Ishikawa (cell line): ENCODE data around the gene TAOK2.

Source experiments
- CEBPB ChIP-seq: IDR thresholded peaks from 2 replicates; pipeline ENCODE4 v1.6.1; 2012
- CREB1 ChIP-seq: IDR thresholded peaks from 2 replicates; pipeline ENCODE4 v1.6.1; 2012; ENCODE audit warnings: low read depth
- EGR1 ChIP-seq: IDR thresholded peaks from 2 replicates; pipeline ENCODE4 v1.6.1; 2012
- EP300 ChIP-seq: IDR thresholded peaks from 2 replicates; pipeline ENCODE4 v1.6.1; 2012; ENCODE audit warnings: borderline replicate concordance
- FOXM1 ChIP-seq: IDR thresholded peaks from 2 replicates; pipeline ENCODE4 v1.6.1; 2012; ENCODE audit warnings: low read depth, borderline replicate concordance
- NFIC ChIP-seq: IDR thresholded peaks from 2 replicates; pipeline ENCODE4 v1.6.1; 2012
- RAD21 ChIP-seq: IDR thresholded peaks from 2 replicates; pipeline ENCODE4 v1.6.1; 2012; ENCODE audit warnings: low read depth
- TAF1 ChIP-seq: IDR thresholded peaks from 2 replicates; pipeline ENCODE4 v1.6.1; 2012; ENCODE audit warnings: low read depth, mild to moderate bottlenecking
- TCF12 ChIP-seq: IDR thresholded peaks from 2 replicates; pipeline ENCODE4 v1.6.1; 2012; ENCODE audit warnings: low read depth
- TEAD4 ChIP-seq: IDR thresholded peaks from 2 replicates; pipeline ENCODE4 v1.6.1; 2012
- USF1 ChIP-seq: IDR thresholded peaks from 2 replicates; pipeline ENCODE4 v1.6.1; 2012
- YY1 ChIP-seq: IDR thresholded peaks from 2 replicates; pipeline ENCODE4 v1.6.1; 2012; ENCODE audit warnings: low read depth
- ZBTB7A ChIP-seq: IDR thresholded peaks from 2 replicates; pipeline ENCODE4 v1.6.1; 2012; ENCODE audit warnings: low read depth
- TF ChIP-seq, protein P1 (sequence below): IDR thresholded peaks from 2 replicates; pipeline ENCODE4 v1.6.1; 2012; ENCODE audit warnings: low read depth, mild to moderate bottlenecking
- TF ChIP-seq, protein P2 (sequence below): IDR thresholded peaks from 2 replicates; pipeline ENCODE4 v1.6.1; 2012

The TAOK2 gene

GRCh38 chr16:29961127-29961478 lies 12.6 kb upstream of the TAOK2 start:
- TF ChIP-seq, protein P1, sequence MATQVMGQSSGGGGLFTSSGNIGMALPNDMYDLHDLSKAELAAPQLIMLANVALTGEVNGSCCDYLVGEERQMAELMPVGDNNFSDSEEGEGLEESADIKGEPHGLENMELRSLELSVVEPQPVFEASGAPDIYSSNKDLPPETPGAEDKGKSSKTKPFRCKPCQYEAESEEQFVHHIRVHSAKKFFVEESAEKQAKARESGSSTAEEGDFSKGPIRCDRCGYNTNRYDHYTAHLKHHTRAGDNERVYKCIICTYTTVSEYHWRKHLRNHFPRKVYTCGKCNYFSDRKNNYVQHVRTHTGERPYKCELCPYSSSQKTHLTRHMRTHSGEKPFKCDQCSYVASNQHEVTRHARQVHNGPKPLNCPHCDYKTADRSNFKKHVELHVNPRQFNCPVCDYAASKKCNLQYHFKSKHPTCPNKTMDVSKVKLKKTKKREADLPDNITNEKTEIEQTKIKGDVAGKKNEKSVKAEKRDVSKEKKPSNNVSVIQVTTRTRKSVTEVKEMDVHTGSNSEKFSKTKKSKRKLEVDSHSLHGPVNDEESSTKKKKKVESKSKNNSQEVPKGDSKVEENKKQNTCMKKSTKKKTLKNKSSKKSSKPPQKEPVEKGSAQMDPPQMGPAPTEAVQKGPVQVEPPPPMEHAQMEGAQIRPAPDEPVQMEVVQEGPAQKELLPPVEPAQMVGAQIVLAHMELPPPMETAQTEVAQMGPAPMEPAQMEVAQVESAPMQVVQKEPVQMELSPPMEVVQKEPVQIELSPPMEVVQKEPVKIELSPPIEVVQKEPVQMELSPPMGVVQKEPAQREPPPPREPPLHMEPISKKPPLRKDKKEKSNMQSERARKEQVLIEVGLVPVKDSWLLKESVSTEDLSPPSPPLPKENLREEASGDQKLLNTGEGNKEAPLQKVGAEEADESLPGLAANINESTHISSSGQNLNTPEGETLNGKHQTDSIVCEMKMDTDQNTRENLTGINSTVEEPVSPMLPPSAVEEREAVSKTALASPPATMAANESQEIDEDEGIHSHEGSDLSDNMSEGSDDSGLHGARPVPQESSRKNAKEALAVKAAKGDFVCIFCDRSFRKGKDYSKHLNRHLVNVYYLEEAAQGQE = no peak
- TF ChIP-seq CREB1 (no peak), RAD21 (no peak)

DNA sequence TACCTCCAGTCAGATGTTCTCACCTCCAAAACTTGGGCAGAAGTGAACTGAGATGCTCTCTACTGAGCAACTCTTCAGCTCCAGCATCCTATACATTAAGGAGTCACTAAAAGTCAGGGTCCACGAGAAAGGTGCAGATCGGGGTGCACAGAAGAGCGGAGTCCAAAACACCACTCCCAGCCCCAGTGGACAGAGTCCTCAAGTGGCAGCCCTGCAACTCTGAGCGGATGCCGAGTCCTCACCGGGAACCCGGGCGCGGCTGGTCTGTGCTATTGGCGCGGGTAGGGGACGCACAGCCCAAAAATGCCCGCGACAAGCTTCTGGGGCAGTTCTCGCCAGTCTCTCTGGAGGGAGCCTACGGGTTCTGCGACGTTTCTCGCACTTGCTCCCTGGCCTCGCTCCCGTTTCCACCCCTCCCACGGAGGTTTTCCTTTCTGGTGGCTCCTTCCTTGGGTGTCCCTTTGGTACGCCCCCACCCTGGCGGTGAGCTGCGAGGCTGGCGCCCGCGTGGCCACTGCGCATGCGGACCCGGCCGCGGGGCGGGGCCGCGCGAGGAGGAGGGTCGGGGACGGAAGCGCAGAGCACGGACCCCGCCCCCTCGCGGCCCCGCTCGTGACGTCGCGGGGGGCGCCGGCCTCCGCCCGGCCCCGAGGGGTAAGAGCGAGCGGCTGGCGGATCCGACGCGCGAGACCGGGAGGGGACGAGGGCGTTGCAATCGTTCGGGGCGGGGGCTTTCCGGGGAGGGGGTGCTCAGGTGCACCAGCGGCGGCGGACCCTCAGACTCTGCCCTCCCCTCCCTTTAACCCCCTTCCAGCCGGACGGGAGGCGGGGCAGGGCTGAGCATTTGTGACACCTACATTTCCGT lies 12.0 kb upstream of the TAOK2 start, which contains the start of gene TMEM219:
Gene TMEM219, plus strand, starts transcription at position 601 of the 865 bp plus-strand sequence. CDS start 1,065 bp downstream, outside the sequence.
- TF ChIP-seq TCF12 = no peak
- 0 out of 2 replicates have a peak, but pooled peaks have one; percentile 14 for TF ChIP-seq EP300
- TF ChIP-seq, protein P2, sequence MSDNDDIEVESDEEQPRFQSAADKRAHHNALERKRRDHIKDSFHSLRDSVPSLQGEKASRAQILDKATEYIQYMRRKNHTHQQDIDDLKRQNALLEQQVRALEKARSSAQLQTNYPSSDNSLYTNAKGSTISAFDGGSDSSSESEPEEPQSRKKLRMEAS = peak; percentile 76
- no peak for TF ChIP-seq TEAD4
- TF ChIP-seq CREB1 = peak; percentile 40; the same call in 1 of the 2 replicates
- TF ChIP-seq YY1 = peak; percentile 43
- TF ChIP-seq ZBTB7A = peak; percentile 88
- peak; percentile 56 for TF ChIP-seq EGR1
- TF ChIP-seq TAF1 = peak; percentile 51

DNA sequence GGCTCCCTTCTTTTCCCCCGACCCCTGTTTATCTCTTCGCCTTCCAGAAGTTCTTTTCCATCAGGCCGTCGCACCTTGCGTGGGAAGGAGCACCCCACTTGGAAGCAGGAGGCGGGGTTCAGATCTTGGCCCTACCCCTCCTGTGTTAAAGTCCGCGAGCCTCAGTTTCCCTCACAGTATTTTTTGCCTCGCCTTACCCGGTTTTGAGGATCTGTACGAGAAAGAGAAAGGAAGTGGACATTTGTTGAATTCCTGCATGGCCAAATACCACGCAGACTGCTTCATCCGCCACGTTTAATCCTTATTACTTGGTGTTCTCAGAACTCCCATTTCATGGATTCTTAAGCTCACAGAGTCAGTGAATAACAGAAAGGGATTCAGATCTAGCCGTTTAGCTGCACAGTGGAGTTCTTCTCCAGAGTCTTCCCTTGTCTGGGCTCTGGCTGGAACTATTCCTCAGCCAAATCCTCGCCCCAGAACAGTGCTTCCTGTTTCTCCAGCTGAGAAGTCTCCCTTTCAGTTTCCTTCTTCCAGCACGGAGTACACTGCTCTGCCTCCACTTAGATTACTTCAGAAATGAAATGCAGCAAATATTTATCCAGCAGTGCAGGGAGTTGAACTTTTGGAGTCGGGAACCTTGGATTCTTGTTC lies 11.2 kb upstream of the TAOK2 start:
- TF ChIP-seq RAD21 (no peak), NFIC (no peak), FOXM1 (no peak)
- TF ChIP-seq, protein P1 = no peak

- TF ChIP-seq EP300 (no peak), CREB1 (no peak), ZBTB7A (no peak), EGR1 (no peak), TAF1 (no peak), TCF12 (no peak), USF1 (no peak), NFIC (no peak), CEBPB (no peak), TEAD4 (no peak)
- TF ChIP-seq, protein P2 = no peak
- TF ChIP-seq, protein P1 = no peak
Observed at GRCh38 chr16:29963021-29963743, 10.5 kb upstream of the TAOK2 start.
